NCI-H2196 treated with DMSO at 0.1 percent for 48 hours (cell line): ENCODE results near the gene SEZ6L.
"Not testable (repeated sequence)": the region's sequence is repeated elsewhere in the genome, so short reads cannot be mapped to it uniquely, and the experiment has no call there.

Experiments
- DNase-seq: peaks from one replicate; lab custom pipeline; 2025; ENCODE audit not compliant: unreplicated experiment; lab: John Stamatoyannopoulos, UW

Gene SEZ6L

GRCh38 chr22:26377170-26377830 is 208.0 kb downstream of the SEZ6L start:
- DNase-seq = no peak

- DNase-seq = no peak
These were observed 211.0 kb downstream of the SEZ6L start for GRCh38 chr22:26380072-26380830.

- DNase-seq = no peak
These were observed 213.5 kb downstream of the SEZ6L start for GRCh38 chr22:26382782-26383181.

GRCh38 chr22:26383968-26384556 is 214.8 kb downstream of the SEZ6L start:
- DNase-seq = no peak

- no peak for DNase-seq
These were observed 215.9 kb downstream of the SEZ6L start for GRCh38 chr22:26385164-26385563.

GRCh38 chr22:26389125-26389524 is 219.9 kb downstream of the SEZ6L start:
- no peak for DNase-seq

- no peak for DNase-seq
These were observed 221.8 kb downstream of the SEZ6L start for GRCh38 chr22:26391091-26391490.

- DNase-seq = no peak
These were observed 222.4 kb downstream of the SEZ6L start for GRCh38 chr22:26391623-26392022.

GRCh38 chr22:26393929-26394328 is 224.7 kb downstream of the SEZ6L start:
- DNase-seq = no peak

GRCh38 chr22:26394777-26395176 is 225.5 kb downstream of the SEZ6L start:
- peak; percentile 3 for DNase-seq

- no peak for DNase-seq
These were observed 226.7 kb downstream of the SEZ6L start for GRCh38 chr22:26395926-26396325.

GRCh38 chr22:26398741-26399153 is 229.5 kb downstream of the SEZ6L start:
- peak; percentile 36 for DNase-seq

- DNase-seq = no peak
These were observed 230.0 kb downstream of the SEZ6L start for GRCh38 chr22:26399289-26399688.

GRCh38 chr22:26401726-26402125 is 232.5 kb downstream of the SEZ6L start:
- no peak for DNase-seq

- no peak for DNase-seq
These were observed 235.7 kb downstream of the SEZ6L start for GRCh38 chr22:26404851-26405421.

- peak; percentile 74 for DNase-seq
These were observed 236.9 kb downstream of the SEZ6L start for GRCh38 chr22:26406118-26406517.

GRCh38 chr22:26408562-26409220 is 239.4 kb downstream of the SEZ6L start:
- DNase-seq = not testable (repeated sequence)

GRCh38 chr22:26409719-26410335 is 240.6 kb downstream of the SEZ6L start:
- DNase-seq = no peak

GRCh38 chr22:26410386-26410785 is 241.1 kb downstream of the SEZ6L start:
- no peak for DNase-seq

- DNase-seq = no peak
These were observed 245.1 kb downstream of the SEZ6L start for GRCh38 chr22:26414347-26414746.

- DNase-seq = no peak
These were observed 247.0 kb downstream of the SEZ6L start for GRCh38 chr22:26416256-26416655.
